ENCODE measurements around the gene GDF9. TPM values are rescaled to one million over a fixed set of nuclear protein-coding genes. Genes with fewer than 3 reads are reported as not detected.

GDF9 gene
- total and polyA plus RNA-seq, 10 donors, result 0.17 to 0.59 (median 0.37) TPM; not detected in 3

- no peaks in the 10 kb centered on the region for H3K27me3 ChIP-seq (replicated peaks in 1 of 7)
- no peak overlapping the region for H3K27ac ChIP-seq
- TF ChIP-seq POLR2A (IDR thresholded peaks at IDR 0.05) (no peak), POLR2AphosphoS5 (IDR thresholded peaks at IDR 0.05) (no peak), CTCF (IDR thresholded peaks at IDR 0.05 in 8 of 11, conservative IDR thresholded peaks at IDR 0.05 in 3 of 11) (no peak)
- no peaks in the 10 kb centered on the region for H3K36me3 ChIP-seq
- no peaks in the 10 kb centered on the region for H3K9me3 ChIP-seq
- intact Hi-C loops (cut with DNase I; ENCODE audit: low total_unique reads), result no loop called here
- no peak for DNase-seq
- 6 to 19% (median 13%) methylated on average over 1 of the region's 1 CpG for WGBS, 5 donors
- H3K4me1 ChIP-seq, result no peaks in the 10 kb centered on the region
- H3K4me3 ChIP-seq, result no peak overlapping the region
Observed at GRCh38 chr5:132853790-132854189, 12.5 kb downstream of the GDF9 start.

GRCh38 chr5:132853323-132853722 is 12.9 kb downstream of the GDF9 start:
- Histone ChIP-seq H3K4me3 (no peak overlapping the region), H3K36me3 (no peaks in the 10 kb centered on the region), H3K27me3 (replicated peaks in 1 of 7) (no peaks in the 10 kb centered on the region), H3K4me1 (no peaks in the 10 kb centered on the region), H3K9me3 (no peaks in the 10 kb centered on the region), H3K27ac (no peak overlapping the region)
- no peak for DNase-seq
- intact Hi-C loops (cut with DNase I; ENCODE audit: low total_unique reads), result no loop called here
- 93 to 97% (median 95%) methylated on average over 3 of the region's 3 CpGs for WGBS, 5 donors
- TF ChIP-seq POLR2AphosphoS5 (IDR thresholded peaks at IDR 0.05) (no peak), CTCF (IDR thresholded peaks at IDR 0.05 in 8 of 11, conservative IDR thresholded peaks at IDR 0.05 in 3 of 11) (no peak), POLR2A (IDR thresholded peaks at IDR 0.05) (no peak)

GRCh38 chr5:132850066-132850465 is 16.2 kb downstream of the GDF9 start:
- DNase-seq, result no peak
- intact Hi-C loops (cut with DNase I; ENCODE audit: low total_unique reads), result no loop called here
- Histone ChIP-seq H3K27ac (no peak overlapping the region), H3K4me3 (no peak overlapping the region), H3K4me1 (no peaks in the 10 kb centered on the region), H3K36me3 (no peaks in the 10 kb centered on the region), H3K27me3 (replicated peaks in 1 of 7) (no peaks in the 10 kb centered on the region), H3K9me3 (no peaks in the 10 kb centered on the region)
- TF ChIP-seq CTCF (IDR thresholded peaks at IDR 0.05 in 8 of 11, conservative IDR thresholded peaks at IDR 0.05 in 3 of 11), result no peak
- TF ChIP-seq POLR2AphosphoS5 (IDR thresholded peaks at IDR 0.05), result no peak
- no peak for TF ChIP-seq POLR2A (IDR thresholded peaks at IDR 0.05)
- 80 to 97% (median 87%) methylated on average over 2 of the region's 2 CpGs for WGBS, 5 donors

- no peak for DNase-seq
- 48 to 68% (median 64%) methylated on average over 1 of the region's 1 CpG for WGBS, 5 donors
- Histone ChIP-seq H3K27ac (no peak overlapping the region), H3K4me3 (no peak overlapping the region), H3K27me3 (replicated peaks in 1 of 7) (no peaks in the 10 kb centered on the region), H3K36me3 (no peaks in the 10 kb centered on the region), H3K9me3 (no peaks in the 10 kb centered on the region), H3K4me1 (no peaks in the 10 kb centered on the region)
- TF ChIP-seq CTCF (IDR thresholded peaks at IDR 0.05 in 8 of 11, conservative IDR thresholded peaks at IDR 0.05 in 3 of 11), result no peak
- no peak for TF ChIP-seq POLR2A (IDR thresholded peaks at IDR 0.05)
- no peak for TF ChIP-seq POLR2AphosphoS5 (IDR thresholded peaks at IDR 0.05)
- intact Hi-C loops (cut with DNase I; ENCODE audit: low total_unique reads), result no loop called here
Observed at GRCh38 chr5:132849347-132849746, 16.9 kb downstream of the GDF9 start.
